Fibroblast of pulmonary artery (primary cell): Measurements from ENCODE around the gene CABP5.

ENCODE experiments used
- DNase-seq: peaks from one replicate; pipeline ENCODE4 v3.0.0-alpha.2; 2010; ENCODE audit warnings: low read depth
- H3K4me3 ChIP-seq: replicated peaks from 2 replicates; pipeline ENCODE4 v1.5.1; 2011; ENCODE audit warnings: low read depth, mild to moderate bottlenecking, control low read depth, low read length, moderate library complexity
- TF ChIP-seq, protein P1 (sequence below): IDR thresholded peaks from 2 replicates; pipeline ENCODE4 v1.5.1; 2011; ENCODE audit warnings: mild to moderate bottlenecking, control low read depth, low read length, inconsistent platforms; ENCODE audit errors: missing control alignments

Gene CABP5

GRCh38 chr19:48030073-48030472, 13.8 kb downstream of the CABP5 start:
- TF ChIP-seq, protein P1, sequence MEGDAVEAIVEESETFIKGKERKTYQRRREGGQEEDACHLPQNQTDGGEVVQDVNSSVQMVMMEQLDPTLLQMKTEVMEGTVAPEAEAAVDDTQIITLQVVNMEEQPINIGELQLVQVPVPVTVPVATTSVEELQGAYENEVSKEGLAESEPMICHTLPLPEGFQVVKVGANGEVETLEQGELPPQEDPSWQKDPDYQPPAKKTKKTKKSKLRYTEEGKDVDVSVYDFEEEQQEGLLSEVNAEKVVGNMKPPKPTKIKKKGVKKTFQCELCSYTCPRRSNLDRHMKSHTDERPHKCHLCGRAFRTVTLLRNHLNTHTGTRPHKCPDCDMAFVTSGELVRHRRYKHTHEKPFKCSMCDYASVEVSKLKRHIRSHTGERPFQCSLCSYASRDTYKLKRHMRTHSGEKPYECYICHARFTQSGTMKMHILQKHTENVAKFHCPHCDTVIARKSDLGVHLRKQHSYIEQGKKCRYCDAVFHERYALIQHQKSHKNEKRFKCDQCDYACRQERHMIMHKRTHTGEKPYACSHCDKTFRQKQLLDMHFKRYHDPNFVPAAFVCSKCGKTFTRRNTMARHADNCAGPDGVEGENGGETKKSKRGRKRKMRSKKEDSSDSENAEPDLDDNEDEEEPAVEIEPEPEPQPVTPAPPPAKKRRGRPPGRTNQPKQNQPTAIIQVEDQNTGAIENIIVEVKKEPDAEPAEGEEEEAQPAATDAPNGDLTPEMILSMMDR = no peak
- DNase-seq = no peak
- H3K4me3 ChIP-seq = no peak overlapping the region

GRCh38 chr19:48029431-48029830, 14.4 kb downstream of the CABP5 start:
- DNase-seq = no peak
- TF ChIP-seq, protein P1 = no peak
- H3K4me3 ChIP-seq = no peak overlapping the region

- H3K4me3 ChIP-seq = no peak overlapping the region
- no peak for DNase-seq
- TF ChIP-seq, protein P1 = no peak
These were observed 18.4 kb downstream of the CABP5 start for GRCh38 chr19:48025480-48025879.

DNA sequence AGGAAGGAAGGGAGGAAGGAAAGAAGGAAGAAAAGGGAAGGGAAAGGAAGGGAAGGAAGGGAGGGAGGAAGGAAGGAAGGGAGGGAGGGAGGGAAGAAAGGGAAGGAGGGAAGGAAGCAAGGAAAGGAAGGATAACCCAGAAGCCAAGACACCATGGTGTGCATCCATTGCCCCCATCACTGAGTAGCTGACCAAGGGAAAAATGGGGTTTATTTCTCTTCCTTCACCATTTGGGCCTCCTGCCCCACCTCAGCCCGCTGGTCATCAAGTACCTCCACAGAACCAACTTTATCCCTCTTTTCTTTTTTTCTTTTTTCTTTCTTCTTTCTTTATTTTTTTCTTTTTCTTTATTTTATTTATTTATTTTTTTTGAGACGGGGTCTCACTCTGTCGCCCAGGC, 20.4 kb downstream of the CABP5 start:
- no peak for DNase-seq
- no peak overlapping the region for H3K4me3 ChIP-seq
- TF ChIP-seq, protein P1 = no peak

- DNase-seq = no peak
- TF ChIP-seq, protein P1 = no peak
These were observed 20.9 kb downstream of the CABP5 start for GRCh38 chr19:48023011-48023410.

GRCh38 chr19:48020686-48021085, 23.2 kb downstream of the CABP5 start:
- DNase-seq = no peak
- TF ChIP-seq, protein P1 = no peak
- H3K4me3 ChIP-seq = no peak overlapping the region

More at GRCh38 chr19:48023011-48023410, 20.9 kb downstream of the CABP5 start:
- no peak overlapping the region for H3K4me3 ChIP-seq

DNA sequence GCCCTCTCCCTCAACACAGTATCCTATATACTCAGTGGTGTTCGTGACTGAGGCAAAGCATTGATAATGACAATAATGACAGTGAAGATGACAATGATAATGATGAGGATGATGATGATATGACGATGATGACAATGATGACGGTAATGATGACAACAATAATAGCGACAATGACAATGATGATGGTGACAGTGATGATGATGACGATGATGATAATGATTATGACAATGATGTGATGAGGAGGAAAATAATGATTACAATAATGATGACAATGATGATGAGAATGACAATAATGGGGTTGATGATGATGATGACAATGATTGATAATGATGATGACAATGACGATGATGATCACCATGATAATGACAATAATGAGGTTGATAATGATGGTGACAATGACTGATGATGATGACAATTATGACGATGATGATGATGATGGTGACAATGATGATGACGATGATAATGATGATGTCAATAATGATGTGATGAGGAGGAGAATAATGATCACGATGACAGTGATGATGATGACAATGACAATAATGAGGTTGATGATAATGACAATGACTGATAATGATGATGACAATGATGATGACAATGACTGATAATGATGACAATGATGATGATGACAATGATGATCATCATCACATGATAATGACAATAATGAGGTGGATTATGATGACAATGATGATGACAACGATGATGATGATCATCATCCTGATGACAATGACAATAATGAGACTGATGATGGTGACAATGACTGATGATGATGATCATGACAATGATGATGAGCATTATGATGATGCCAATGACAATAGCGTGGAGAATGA, 32.7 kb downstream of the CABP5 start:
- no peak for DNase-seq
- TF ChIP-seq, protein P1 = no peak
- H3K4me3 ChIP-seq = no peak overlapping the region
